GM19324 (cell line): Measurements from ENCODE around the gene TEAD4.

ENCODE experiments used
- ATAC-seq: cut with Tn5 transposase; IDR thresholded peaks from one replicate; pipeline ENCODE4 v1.9.1; 2021; ENCODE audit warnings: mild to moderate bottlenecking, moderate library complexity; ENCODE audit not compliant: unreplicated experiment, low FRiP score

The TEAD4 gene

DNA sequence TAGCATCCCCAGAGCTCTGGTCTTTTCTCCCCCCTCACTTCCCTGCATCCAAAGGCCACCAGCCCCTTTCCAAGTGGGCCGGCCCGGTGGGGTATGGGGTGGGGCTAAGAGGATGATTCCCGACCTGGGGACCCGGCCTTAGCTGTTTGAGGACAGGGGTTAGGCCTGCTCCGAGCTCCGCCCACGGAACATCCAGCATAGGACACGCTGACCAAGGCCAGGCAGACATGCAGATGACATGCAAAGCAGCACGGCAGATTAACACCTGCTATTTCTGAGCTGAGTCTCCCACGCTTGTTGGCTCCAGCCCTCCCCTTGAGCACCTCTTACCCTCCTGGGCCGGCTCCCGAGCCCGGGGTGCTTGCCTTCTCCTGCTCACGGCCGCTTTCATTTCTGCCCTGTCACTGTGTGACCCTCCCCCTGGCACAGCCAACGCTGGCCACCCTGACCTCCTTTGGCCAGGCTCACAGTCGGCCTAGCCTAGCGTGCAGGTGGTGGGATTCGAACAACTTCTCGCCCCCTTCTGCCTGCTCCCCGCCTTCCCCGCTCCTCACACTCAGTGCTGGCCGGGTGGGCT, 40.2 kb downstream of the TEAD4 start:
- ATAC-seq, result no peak

GRCh38 chr12:3000548-3001275, 41.5 kb downstream of the TEAD4 start:
- no peak for ATAC-seq

GRCh38 chr12:3002646-3003045, 43.4 kb downstream of the TEAD4 start:
- ATAC-seq, result no peak

DNA sequence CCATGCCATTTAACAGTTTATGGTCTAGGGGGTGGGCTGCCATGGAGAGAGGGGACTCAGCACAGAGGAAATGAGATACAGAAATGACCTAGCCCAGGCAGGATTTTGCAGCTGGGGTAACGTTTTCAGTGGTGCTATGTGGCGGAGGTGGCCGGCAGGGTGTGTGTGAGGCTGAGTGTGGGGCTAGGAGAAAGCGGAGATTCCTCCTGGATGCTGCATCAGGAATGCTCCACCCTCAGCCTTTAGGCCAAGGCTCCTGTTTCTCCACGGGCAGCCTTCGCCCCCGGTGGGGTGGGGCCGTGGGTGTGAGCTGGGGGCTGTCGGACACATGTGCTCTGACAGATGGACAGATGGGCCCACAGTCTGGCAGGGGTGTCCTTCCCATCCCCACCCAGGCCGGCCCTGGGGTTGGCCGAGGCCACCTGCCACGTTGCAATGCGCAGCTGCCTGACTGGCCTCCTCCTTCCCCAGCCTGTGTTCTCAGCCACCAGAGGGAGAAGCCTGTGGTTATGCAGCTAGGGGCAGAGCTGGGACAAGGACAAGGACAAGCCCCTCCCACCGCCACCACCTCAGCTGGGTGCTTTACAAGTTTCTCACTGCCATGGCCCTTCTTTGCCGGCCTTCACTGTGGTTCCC, 44.3 kb downstream of the TEAD4 start:
- ATAC-seq, result no peak

DNA sequence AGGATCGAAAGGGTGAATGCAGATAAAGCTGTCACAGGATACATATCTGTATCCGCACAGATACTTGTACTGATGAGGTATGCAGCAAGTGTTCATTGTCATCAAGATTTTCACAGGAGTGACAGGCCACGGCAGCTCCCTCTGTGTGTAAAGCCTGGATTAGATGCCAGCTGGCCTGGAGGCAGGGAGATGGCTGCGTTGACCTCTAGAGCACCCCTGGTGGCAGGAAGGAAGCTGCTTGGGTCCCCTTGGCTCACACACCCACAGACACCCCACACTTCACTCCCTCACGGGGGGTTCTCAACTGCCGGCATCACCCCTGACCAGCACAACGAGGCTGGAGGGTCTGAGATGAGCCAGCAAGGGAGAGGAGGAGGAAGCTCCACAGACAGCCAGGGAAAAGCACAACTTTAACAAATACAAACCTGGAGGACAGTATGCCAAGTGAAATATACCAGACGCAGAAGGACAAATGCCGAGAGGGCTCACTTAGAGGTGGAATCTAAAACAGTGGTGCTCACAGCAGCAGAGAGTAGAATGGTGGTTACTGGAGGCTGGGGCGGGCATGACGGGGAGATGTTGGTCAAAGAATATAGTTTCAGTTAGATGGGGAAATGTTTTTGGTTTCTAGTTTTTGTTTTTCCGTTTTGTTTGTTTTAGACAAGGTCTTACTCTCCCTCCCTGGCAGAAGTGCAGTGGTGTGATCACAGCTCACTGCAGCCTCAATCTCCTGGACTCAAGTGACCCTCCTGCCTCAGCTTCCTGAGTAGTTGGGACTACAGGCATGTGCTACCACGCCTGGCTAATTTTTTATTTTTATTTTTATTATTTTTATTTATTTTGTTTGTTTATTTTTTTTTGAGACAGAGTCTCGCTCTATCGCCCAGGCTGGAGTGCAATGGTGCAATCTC, 45.7 kb downstream of the TEAD4 start:
- no peak for ATAC-seq

DNA sequence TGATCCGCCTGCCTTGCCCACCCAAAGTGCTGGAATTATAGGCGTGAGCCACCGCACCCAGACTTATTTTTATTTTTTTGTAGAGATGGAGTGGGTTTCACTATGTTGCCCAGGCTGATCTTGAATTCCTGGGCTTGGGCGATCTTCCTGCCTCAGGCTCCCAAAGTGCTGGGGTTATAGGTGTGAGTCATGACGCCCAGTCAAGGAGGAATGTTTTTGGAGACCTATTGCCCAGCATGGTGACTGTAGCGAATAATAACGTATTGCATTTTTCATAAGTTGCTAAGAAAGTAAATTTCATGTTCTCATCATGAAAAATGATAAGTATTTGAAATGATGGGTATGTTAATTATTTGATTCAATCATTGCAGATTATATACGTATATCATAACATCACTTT, 46.5 kb downstream of the TEAD4 start:
- no peak for ATAC-seq

GRCh38 chr12:3009780-3010179, 50.6 kb downstream of the TEAD4 start:
- ATAC-seq, result no peak

GRCh38 chr12:3010214-3010930, 51.2 kb downstream of the TEAD4 start:
- ATAC-seq, result no peak

DNA sequence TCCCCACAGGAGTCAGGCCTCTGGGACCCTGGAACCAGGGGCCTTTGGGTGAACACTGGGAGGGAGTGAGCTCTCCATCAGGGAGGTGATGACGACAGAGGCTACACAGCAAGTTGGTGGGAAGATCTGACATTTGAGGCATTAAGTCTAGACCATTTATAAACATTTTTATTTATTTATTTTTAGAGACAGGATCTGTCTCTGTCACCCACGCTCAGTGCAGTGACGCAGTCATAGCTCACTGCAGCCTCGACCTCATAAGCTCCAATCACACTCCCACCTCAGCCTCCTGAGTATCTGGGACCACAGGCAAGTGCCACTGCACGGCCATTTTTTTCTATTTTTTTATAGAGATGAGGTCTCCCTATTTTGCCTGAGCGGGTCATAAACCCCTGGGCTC, 53.6 kb downstream of the TEAD4 start:
- no peak for ATAC-seq

GRCh38 chr12:3014641-3015040, 55.4 kb downstream of the TEAD4 start:
- no peak for ATAC-seq

DNA sequence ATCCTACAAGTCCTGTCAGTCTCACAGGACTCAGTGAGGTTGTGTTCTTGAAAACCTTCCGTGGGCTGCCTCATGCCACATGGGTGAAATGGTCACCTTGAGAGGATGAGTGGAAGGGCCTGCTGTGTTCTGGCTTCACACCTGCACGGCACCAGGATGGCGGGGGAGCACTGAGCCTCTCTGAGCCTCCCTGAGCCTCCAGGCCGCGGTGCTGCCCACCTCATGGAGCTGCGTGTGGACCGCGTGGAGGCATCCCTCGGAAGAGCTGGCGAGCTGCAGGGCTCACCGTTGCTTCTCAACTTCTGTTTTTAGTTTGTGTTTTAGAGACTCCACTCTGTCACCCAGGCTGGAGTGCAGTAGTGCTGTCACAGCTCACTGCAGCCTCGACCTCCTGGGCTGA, 56.2 kb downstream of the TEAD4 start:
- no peak for ATAC-seq

DNA sequence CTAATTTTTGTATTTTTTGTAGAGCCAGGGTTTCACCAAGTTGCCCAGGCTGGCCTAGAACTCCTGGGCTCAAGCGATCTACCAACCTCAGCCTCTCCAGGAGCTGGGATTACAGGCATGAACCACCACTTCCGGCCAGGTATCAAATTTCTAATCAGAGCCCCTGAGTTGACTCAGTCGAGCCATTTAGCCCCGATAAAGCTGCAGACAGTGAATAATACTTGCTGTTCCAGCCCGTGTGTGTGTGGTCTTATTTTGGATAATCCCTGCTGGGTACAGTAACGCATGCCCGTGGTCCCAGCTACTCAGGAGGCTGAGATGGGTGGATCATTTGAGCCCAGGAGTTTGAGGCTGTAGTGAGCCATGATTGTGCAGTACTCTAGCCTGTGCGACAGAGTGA, 57.0 kb downstream of the TEAD4 start:
- no peak for ATAC-seq

GRCh38 chr12:3017281-3017680, 58.1 kb downstream of the TEAD4 start:
- ATAC-seq, result no peak

GRCh38 chr12:3018284-3019004, 59.2 kb downstream of the TEAD4 start:
- ATAC-seq, result no peak

- no peak for ATAC-seq
Measured at GRCh38 chr12:3019005-3019680, 59.9 kb downstream of the TEAD4 start.

- no peak for ATAC-seq
Measured at GRCh38 chr12:3020399-3020798, 61.2 kb downstream of the TEAD4 start.

- ATAC-seq, result no peak
Measured at GRCh38 chr12:3020850-3021435, 61.7 kb downstream of the TEAD4 start.

- no peak for ATAC-seq
Measured at GRCh38 chr12:3022411-3022810, 63.2 kb downstream of the TEAD4 start.

GRCh38 chr12:3022961-3023360, 63.8 kb downstream of the TEAD4 start:
- ATAC-seq, result no peak
